ENCODE data around the gene MRPS18A. TPM values are rescaled to one million over a fixed set of nuclear protein-coding genes. Genes with fewer than 3 reads are reported as not detected.

Gene MRPS18A
- 41.6 and 44.5 TPM in 2 replicates for total RNA-seq

GRCh38 chr6:43687437-43688347 is at the start of gene MRPS18A:
TSS of gene MRPS18A (minus strand) at chr6:43687791. CDS start at chr6:43687779, 12 bp downstream.
- DNase-seq (ENCODE audit: low read depth in 2 of 2) = peak in 1 of 2 donors; percentile 78

- no peak for DNase-seq (ENCODE audit: low read depth in 2 of 2)
Measured at GRCh38 chr6:43736844-43737243, 49.3 kb upstream of the MRPS18A start.

GRCh38 chr6:43736211-43736786 is 48.7 kb upstream of the MRPS18A start:
- no peak for DNase-seq (ENCODE audit: low read depth in 2 of 2)

GRCh38 chr6:43735642-43736199 is 48.1 kb upstream of the MRPS18A start:
- no peak for DNase-seq (ENCODE audit: low read depth in 2 of 2)

GRCh38 chr6:43734294-43734665 is 46.7 kb upstream of the MRPS18A start:
- no peak for DNase-seq (ENCODE audit: low read depth in 2 of 2)

- DNase-seq (ENCODE audit: low read depth in 2 of 2) = peak in 1 of 2 donors; percentile 31
Measured at GRCh38 chr6:43733471-43734293, 46.1 kb upstream of the MRPS18A start.

GRCh38 chr6:43730634-43731033 is 43.0 kb upstream of the MRPS18A start:
- DNase-seq (ENCODE audit: low read depth in 2 of 2) = no peak

- no peak for DNase-seq (ENCODE audit: low read depth in 2 of 2)
Measured at GRCh38 chr6:43729537-43729936, 41.9 kb upstream of the MRPS18A start.

- DNase-seq (ENCODE audit: low read depth in 2 of 2) = no peak
Measured at GRCh38 chr6:43728586-43728985, 41.0 kb upstream of the MRPS18A start.

GRCh38 chr6:43727634-43728033 is 40.0 kb upstream of the MRPS18A start:
- DNase-seq (ENCODE audit: low read depth in 2 of 2) = no peak

- DNase-seq (ENCODE audit: low read depth in 2 of 2) = no peak
Measured at GRCh38 chr6:43725643-43726580, 38.3 kb upstream of the MRPS18A start.

- DNase-seq (ENCODE audit: low read depth in 2 of 2) = no peak
Measured at GRCh38 chr6:43724914-43725642, 37.5 kb upstream of the MRPS18A start.

- no peak for DNase-seq (ENCODE audit: low read depth in 2 of 2)
Measured at GRCh38 chr6:43724354-43724753, 36.8 kb upstream of the MRPS18A start.

GRCh38 chr6:43723737-43724295 is 36.2 kb upstream of the MRPS18A start:
- peak in 1 of 2 donors; percentile 75 for DNase-seq (ENCODE audit: low read depth in 2 of 2)

- DNase-seq (ENCODE audit: low read depth in 2 of 2) = no peak
Measured at GRCh38 chr6:43722920-43723545, 35.4 kb upstream of the MRPS18A start.

GRCh38 chr6:43720999-43721398 is 33.4 kb upstream of the MRPS18A start:
- DNase-seq (ENCODE audit: low read depth in 2 of 2) = no peak

GRCh38 chr6:43719511-43719910 is 31.9 kb upstream of the MRPS18A start:
- no peak for DNase-seq (ENCODE audit: low read depth in 2 of 2)

- no peak for DNase-seq (ENCODE audit: low read depth in 2 of 2)
Measured at GRCh38 chr6:43718387-43719105, 31.0 kb upstream of the MRPS18A start.
